Uterus (tissue), 4 donors: Measurements from ENCODE around the gene CPSF4. TPM values are rescaled to one million over a fixed set of nuclear protein-coding genes. Genes with fewer than 3 reads are reported as not detected.
"Not testable (repeated sequence)": the region's sequence is repeated elsewhere in the genome, so short reads cannot be mapped to it uniquely, and the experiment has no call there.

Experiments used
- DNase-seq, 2 donors: peaks; one replicate each; pipeline ENCODE4 v3.0.0-alpha.2; 2019 to 2020
- H3K27ac ChIP-seq, 2 donors: fragments of 200-600 bp; sonication (generic); 1 replicate in 1 of 2; 2 replicates in 1 of 2; pipeline ENCODE4 v1.5.1; 2016 to 2018
- H3K27me3 ChIP-seq, 2 donors: fragments of 200-600 bp; sonication (generic); one replicate each; pipeline ENCODE4 v1.5.1; 2018 to 2019; ENCODE audit warnings: control low read depth in 1 of 2
- H3K36me3 ChIP-seq, 2 donors: fragments of 200-600 bp; sonication (generic); one replicate each; pipeline ENCODE4 v1.5.1; 2019; ENCODE audit warnings: control low read depth in 1 of 2
- H3K4me1 ChIP-seq, 2 donors: fragments of 200-600 bp; sonication (generic); one replicate each; pipeline ENCODE4 v1.5.1; 2018 to 2019; ENCODE audit warnings: control low read depth in 1 of 2
- H3K4me3 ChIP-seq, 2 donors: fragments of 200-600 bp; sonication (generic); 1 replicate in 1 of 2; 2 replicates in 1 of 2; pipeline ENCODE4 v1.5.1; 2018 to 2019; ENCODE audit warnings: mild to moderate bottlenecking in 1 of 2
- H3K9me3 ChIP-seq, 2 donors: fragments of 200-600 bp; sonication (generic); one replicate each; pipeline ENCODE4 v1.5.1; 2019; ENCODE audit warnings: control low read depth in 1 of 2
- POLR2A ChIP-seq, 2 donors: fragments of 450-650 bp; IDR thresholded peaks; one replicate each; pipeline ENCODE4 v1.6.1; 2016; ENCODE audit warnings: antibody characterized with exemption in 2 of 2, mild to moderate bottlenecking in 1 of 2, moderate library complexity in 1 of 2
- intact Hi-C: fragments of 100-400 bp; cut with DNase I; formaldehyde crosslinking; loops from one replicate; pipeline ENCODE4 v1.15.1; 2023; ENCODE audit warnings: low total_unique reads
- total RNA-seq, 4 donors: library from RNA; depleted of rRNA in 3 of 4; stranded (reverse); fragments of >200 nt in 3 of 4; gene quantifications; one replicate each; pipeline versions ENCODE4 v1.1.0 to v1.2.4, GENCODE V29; 2014 to 2023
- TF ChIP-seq, protein P1 (sequence below), 4 experiments: fragments of 200-600 bp in 2 of 4; fragments of 450-650 bp in 2 of 4; sonication (generic) in 2 of 4; IDR thresholded peaks; one replicate each; pipeline ENCODE4 v1.5.1; 2016 to 2019; ENCODE audit warnings: antibody characterized with exemption in 4 of 4, mild to moderate bottlenecking in 2 of 4, moderate library complexity in 1 of 4
- donor health status: DM: yes; HTN: yes; CAD: no.

Gene CPSF4
- total RNA-seq, 4 donors from 2014 or later = 23.8 to 67.9 (median 38.4) TPM

- Histone ChIP-seq H3K36me3 (no peaks in the 10 kb centered on the region), H3K9me3 (no peaks in the 10 kb centered on the region), H3K27ac (peak within 1 kb of the TSS; percentile 93 to 98), H3K4me3 (peak within 1 kb of the TSS; percentile 78 to 84), H3K4me1 (peaks cover 3 to 22% of the 10 kb centered on the region in 2 donors), H3K27me3 (no peaks in the 10 kb centered on the region)
- DNase-seq = peak; percentile 92 to 93
- intact Hi-C loops = no loop called here
- TF ChIP-seq POLR2A (IDR thresholded peaks at IDR 0.05) = peak; percentile 73 to 77
- TF ChIP-seq, protein P1, sequence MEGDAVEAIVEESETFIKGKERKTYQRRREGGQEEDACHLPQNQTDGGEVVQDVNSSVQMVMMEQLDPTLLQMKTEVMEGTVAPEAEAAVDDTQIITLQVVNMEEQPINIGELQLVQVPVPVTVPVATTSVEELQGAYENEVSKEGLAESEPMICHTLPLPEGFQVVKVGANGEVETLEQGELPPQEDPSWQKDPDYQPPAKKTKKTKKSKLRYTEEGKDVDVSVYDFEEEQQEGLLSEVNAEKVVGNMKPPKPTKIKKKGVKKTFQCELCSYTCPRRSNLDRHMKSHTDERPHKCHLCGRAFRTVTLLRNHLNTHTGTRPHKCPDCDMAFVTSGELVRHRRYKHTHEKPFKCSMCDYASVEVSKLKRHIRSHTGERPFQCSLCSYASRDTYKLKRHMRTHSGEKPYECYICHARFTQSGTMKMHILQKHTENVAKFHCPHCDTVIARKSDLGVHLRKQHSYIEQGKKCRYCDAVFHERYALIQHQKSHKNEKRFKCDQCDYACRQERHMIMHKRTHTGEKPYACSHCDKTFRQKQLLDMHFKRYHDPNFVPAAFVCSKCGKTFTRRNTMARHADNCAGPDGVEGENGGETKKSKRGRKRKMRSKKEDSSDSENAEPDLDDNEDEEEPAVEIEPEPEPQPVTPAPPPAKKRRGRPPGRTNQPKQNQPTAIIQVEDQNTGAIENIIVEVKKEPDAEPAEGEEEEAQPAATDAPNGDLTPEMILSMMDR (IDR thresholded peaks at IDR 0.05) = peak in 3 of 4 experiments; percentile 18 to 66 (median 34)
These were observed 30.2 kb upstream of the CPSF4 start, which contains the start of the genes BUD31 and PDAP1 for GRCh38 chr7:99408379-99409191. Gene BUD31, plus strand, starts transcription at chr7:99408969. Its CDS starts 2,124 bp downstream, at chr7:99411093. Gene PDAP1, minus strand, starts transcription at chr7:99408597. Its CDS starts 49 bp downstream, at chr7:99408548.

GRCh38 chr7:99409192-99409572, 29.6 kb upstream of the CPSF4 start:
- no peaks in the 10 kb centered on the region for H3K27me3 ChIP-seq
- DNase-seq = no peak
- no peaks in the 10 kb centered on the region for H3K9me3 ChIP-seq
- H3K36me3 ChIP-seq = no peaks in the 10 kb centered on the region
- peak overlapping the region; percentile 78 to 84 for H3K4me3 ChIP-seq
- peaks cover 3 to 22% of the 10 kb centered on the region in 2 donors for H3K4me1 ChIP-seq
- TF ChIP-seq, protein P1 (IDR thresholded peaks at IDR 0.05) = no peak
- no peak for TF ChIP-seq POLR2A (IDR thresholded peaks at IDR 0.05)
- peak overlapping the region; percentile 93 to 98 for H3K27ac ChIP-seq
- intact Hi-C loops = no loop called here

DNA sequence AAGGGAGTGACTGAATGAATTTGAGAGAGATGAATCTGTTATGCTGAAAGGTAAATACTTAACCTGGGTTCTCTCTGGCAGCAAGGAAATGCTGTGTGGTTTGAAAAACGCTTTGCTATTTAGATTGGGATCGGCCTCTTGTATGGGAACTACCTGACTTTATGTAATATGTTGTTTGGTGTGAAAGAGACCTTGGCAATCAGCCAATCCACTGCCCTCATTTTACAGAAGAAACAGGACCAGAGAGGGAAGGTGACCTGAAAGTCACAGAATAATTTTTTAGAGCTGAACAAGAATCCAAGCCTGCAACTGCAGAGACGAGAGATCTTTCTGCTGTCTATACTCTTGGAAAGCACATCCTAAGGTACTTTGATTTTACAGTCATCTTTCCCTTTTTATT, 28.9 kb upstream of the CPSF4 start:
- peak overlapping the region; percentile 93 to 98 for H3K27ac ChIP-seq
- H3K9me3 ChIP-seq = no peaks in the 10 kb centered on the region
- intact Hi-C loops = no loop called here
- no peaks in the 10 kb centered on the region for H3K27me3 ChIP-seq
- no peak for DNase-seq
- peak overlapping the region; percentile 78 to 84 for H3K4me3 ChIP-seq
- peaks cover 3 to 19% of the 10 kb centered on the region in 2 donors for H3K4me1 ChIP-seq
- H3K36me3 ChIP-seq = no peaks in the 10 kb centered on the region
- no peak for TF ChIP-seq POLR2A (IDR thresholded peaks at IDR 0.05)
- TF ChIP-seq, protein P1 (IDR thresholded peaks at IDR 0.05) = no peak

GRCh38 chr7:99410635-99411034, 28.1 kb upstream of the CPSF4 start:
- no peak overlapping the region for H3K27ac ChIP-seq
- H3K9me3 ChIP-seq = no peaks in the 10 kb centered on the region
- intact Hi-C loops = no loop called here
- peaks cover 3 to 18% of the 10 kb centered on the region in 2 donors for H3K4me1 ChIP-seq
- TF ChIP-seq, protein P1 (IDR thresholded peaks at IDR 0.05) = no peak
- no peak for TF ChIP-seq POLR2A (IDR thresholded peaks at IDR 0.05)
- no peaks in the 10 kb centered on the region for H3K36me3 ChIP-seq
- no peak overlapping the region for H3K4me3 ChIP-seq
- no peaks in the 10 kb centered on the region for H3K27me3 ChIP-seq
- no peak for DNase-seq

DNA sequence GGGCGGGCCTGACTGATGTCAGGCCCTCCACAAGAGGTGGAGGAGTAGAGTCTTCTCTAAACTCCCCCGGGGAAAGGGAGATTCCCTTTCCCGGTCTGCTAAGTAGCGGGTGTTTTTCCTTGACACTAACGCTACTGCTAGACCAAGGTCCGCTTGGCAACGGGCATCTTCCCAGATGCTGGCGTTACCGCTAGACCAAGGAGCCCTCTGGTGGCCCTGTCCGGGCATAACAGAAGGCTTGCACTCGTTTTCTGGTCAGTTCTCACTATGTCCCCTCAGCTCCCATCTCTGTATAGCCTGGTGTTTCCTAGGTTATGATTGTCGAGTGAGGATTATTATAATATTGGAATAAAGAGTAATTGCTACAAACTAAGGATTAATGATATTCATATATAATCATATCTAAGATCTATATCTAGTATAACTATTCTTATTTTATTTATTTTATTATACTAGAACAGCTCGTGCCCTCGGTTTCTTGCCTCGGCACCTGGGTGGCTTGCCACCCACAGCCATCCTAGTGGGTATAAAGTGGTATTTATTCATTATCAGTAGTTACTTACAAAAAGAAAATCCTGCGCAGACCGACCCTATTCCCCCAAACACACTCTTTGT, 23.1 kb upstream of the CPSF4 start:
- intact Hi-C loops, H3K9me3 ChIP-seq, H3K27ac ChIP-seq, H3K4me1 ChIP-seq, H3K4me3 ChIP-seq, H3K27me3 ChIP-seq, H3K36me3 ChIP-seq: not testable (repeated sequence)
- TF ChIP-seq, protein P1 (IDR thresholded peaks at IDR 0.05) = peak; percentile 29 to 64 (median 52)
- peak; percentile 64 to 71 for DNase-seq
